NCI-H460 (cell line): ENCODE data around the gene DEXI. TPM values are rescaled to one million over a fixed set of nuclear protein-coding genes. Genes with fewer than 3 reads are reported as not detected.
"Not testable (repeated sequence)": the region's sequence is repeated elsewhere in the genome, so short reads cannot be mapped to it uniquely, and the experiment has no call there.

Experiments
- DNase-seq: peaks from one replicate; pipeline ENCODE4 v3.0.0-alpha.2; 2016; ENCODE audit warnings: low read depth; ENCODE audit errors: extremely low read depth
- total RNA-seq: library from RNA; depleted of rRNA; stranded (reverse); fragments of >200 nt; shearing (Covaris generic); gene quantifications from 2 replicates; pipeline ENCODE4 v1.2.3, GENCODE V29; 2014

The DEXI gene
- total RNA-seq, 1 experiment from 2014 or later, result 35.3 TPM

DNA sequence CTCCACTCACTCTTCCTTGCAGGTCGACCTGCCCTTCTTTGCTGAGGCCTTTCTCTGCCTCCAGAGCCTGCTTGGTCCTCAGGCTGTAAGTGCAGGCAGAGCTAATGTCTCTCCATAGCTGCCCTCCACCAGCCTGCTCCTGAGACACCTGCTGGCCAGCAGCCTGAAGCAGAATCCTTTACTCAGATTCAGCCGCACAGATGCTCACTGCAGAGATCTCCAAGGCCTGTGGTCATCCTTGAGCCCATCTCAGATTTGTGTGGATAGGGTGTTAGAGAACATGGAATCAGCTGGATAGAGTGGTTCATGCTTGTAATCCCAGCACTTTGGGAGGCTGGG, 11.5 kb downstream of the DEXI start:
- DNase-seq, result no peak

- no peak for DNase-seq
These were observed 12.2 kb downstream of the DEXI start for GRCh38 chr16:10929853-10930754.

GRCh38 chr16:10929097-10929496, 13.2 kb downstream of the DEXI start:
- DNase-seq, result not testable (repeated sequence)

DNA sequence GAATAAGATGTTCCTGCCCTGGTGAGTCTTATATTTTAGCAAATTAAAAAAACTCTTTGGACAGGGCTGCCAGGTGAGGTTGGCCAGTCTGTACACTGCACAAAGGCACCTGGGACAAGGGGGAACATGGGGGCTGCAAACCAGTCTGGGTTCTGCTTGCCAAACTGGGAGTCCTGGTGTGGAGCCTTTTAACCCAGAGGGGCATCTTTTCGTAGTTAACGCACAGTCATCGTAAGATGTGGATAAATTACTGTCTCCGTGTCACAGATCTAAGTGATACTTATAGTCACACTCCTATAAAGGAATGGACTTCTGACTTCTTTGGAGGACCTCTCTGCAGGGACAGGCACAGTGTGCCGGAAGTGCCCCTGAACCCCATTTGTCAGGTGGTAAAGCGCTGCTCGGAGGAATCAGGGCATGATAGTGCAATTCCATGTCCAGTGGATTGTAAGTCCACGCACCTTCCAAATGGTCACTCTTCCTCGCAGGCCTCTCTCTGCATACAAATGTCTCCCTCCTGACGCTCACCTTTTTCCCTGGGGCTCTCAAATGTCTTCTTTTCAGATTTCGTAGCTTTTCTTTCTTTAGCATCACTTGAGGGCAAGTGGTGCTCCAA, 14.7 kb downstream of the DEXI start:
- DNase-seq, result no peak

GRCh38 chr16:10926867-10927266, 15.4 kb downstream of the DEXI start:
- DNase-seq, result no peak

DNA sequence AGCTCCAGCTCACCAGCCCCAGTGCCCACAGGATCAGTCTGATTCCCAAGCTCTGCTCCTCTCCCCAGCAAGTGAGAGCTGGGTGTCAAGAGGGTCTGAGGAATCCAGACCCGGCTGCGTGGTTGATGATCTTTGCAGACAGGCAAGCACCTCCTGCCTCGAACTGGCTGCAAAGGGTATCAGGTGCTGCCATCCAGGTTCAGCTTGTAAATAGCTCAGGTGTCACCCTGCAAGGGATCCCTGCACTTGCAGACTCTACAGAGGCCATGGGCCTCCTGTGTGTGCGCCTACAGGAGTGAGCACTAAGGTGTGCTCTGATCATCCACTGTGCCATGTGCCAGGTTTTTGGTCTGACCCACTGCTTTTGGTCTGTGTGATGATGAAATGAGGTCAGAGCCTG, 16.2 kb downstream of the DEXI start:
- DNase-seq, result no peak

DNA sequence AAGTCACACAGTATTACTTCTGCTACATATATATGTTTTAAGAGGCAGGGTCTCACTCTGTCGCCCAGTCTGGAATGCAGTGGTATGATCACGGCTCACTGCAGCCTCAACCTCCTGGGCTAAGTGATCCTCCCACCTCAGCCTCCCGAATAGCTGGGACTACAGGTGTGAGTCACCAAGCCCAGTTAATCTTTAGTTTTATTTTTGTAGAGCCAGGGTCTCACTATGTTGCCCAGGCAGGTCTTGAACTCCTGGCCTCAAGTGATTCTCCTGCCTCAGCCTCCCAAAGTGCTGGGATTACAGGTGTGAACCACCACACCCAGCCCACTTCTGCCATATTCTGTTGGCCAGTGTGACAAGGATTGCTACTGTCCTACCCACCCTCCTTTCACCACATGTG, 17.0 kb downstream of the DEXI start:
- DNase-seq, result not testable (repeated sequence)

GRCh38 chr16:10923650-10924214, 18.5 kb downstream of the DEXI start:
- no peak for DNase-seq

DNA sequence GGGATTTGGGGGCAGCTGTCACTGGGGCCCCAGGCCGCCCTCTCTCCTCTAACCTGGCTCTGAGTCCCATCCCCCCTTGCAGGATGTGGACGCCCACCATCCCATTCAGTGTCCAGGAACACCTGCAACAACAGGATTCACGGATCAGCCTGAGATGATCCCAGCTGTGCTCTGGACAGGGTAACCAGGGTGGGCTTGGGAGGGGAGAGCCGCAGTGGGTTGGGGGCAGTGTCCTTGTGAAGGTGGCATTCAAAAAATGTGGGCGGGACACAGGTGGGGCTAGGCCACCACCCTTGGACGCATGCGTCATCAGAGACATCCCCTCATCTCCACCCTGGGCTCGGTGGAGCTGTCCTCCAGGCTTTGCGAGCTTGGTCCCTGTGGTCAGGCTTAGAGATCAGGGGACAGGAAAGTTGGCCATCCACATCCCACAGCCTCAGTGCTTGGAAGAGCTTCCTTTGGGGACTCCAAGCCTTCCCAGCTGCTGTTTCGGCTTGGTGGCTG, 19.1 kb downstream of the DEXI start:
- DNase-seq, result no peak

DNA sequence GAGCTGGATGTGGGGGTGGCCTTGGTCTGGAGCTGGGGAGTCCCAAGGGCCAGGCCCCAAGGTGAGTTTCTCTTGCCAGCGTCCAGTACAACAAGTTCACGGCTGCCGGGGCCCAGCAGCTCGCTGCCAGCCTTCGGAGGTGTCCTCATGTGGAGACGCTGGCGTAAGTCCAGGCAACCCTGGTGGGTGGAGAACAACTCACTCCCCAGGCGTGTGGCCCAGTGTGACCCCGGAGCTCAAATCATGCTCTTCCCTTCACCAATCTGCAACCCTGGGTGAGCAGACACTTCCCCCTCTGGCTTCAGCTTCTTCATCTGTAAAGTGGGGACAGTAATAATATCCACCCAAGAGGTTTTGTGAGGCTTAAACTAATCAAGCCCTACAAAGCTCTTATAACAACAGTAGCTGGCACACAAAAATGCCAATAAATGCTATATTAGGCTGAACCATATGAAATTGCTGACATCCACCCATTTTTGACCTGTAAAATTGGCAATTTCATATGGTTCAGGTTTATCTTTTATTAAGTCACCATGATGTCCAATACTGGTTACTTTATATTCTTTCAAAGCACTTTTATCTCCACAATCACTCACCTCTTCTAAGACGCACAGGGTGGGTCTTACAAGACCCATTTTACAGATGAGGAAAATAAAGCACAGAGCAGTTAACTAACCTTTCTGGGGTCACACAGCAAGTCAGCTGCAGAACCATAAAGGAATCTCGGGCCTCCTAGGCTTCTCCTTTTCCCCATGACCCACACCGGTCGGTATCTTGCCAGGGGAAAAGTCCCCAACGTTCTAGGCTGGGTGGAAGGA, 19.7 kb downstream of the DEXI start:
- DNase-seq, result no peak

DNA sequence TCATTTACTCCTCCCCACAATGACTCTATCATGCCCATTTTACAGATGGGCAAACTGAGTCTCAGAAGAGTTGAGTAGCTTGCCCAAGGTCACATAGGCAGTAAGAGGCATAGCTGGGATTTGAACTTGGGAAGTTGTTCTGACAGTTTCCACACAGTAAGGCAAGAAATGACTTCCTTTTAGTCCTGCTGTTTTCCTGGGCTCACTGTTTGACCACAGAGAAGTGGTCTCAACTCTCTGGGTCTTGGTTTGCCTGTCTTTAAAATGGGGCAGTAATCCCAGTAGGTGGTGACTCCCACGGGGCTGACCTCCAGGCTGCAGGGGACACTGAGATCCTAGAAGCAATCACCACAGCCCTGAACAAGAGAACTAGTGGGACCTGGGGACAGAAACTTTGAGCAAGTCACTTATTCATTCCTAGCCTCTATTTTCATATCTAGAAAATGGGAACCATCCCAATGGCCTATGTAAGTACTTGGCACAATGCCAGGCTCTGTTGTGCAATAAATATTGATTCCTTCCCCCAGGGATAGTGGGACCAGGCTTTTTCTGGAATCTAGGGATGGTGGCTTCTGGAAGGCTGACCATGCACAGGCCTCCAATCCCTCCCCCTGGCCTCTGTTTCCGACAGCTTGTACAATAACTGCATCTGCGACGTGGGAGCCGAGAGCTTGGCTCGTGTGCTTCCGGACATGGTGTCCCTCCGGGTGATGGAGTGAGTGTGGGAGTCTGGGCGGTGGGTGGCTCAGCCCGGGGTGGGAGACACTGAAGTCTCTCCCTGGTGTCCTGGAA, 20.5 kb downstream of the DEXI start:
- DNase-seq, result no peak

DNA sequence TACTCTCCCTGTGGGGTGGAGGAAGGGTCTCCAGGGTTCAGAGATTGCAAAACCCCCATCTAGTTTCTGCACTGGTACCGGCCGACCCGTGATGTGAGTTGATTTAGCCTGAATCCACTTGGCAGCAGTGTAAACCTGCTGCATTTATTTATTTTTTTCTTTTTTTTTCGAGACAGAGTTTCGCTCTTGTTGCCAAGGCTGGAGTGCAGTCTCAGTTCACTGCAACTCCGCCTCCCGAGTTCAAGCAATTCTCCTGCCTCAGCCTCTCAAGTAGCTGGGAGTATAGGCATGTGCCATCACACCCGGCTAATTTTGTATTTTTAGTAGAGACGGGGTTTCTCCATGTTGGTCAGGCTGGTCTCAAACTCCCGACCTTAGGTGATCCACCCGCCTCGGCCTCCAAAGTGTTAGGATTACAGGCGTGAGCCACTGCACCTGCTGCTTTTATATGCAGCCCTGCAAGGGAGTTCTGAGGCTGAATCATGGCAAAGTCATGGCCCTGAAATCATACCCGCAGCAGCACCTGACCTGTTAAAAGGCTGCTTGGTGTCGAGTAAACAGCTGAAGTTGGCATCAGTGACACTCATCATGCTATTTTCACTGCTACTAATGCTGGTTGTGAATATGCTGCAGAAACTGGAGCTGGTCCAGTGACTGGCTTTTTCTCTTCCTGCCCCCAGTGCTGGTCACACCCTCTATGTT, 21.4 kb downstream of the DEXI start:
- no peak for DNase-seq

DNA sequence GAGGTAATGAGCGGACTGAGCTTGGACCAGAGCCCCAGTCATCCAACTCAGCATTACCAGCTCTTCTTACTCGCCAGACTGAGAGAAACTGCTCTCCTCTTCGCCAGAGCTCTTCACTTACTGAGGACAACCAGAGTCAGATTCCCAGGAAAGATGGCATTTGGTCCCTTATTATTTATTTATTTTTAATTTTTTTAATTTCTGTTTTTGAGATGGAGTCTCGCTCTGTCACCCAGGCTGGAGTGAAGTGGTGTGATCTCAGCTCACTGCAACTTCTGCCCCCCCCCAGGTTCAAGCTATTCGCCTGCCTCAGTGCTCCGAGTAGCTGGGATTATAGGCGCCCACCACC, 23.3 kb downstream of the DEXI start:
- DNase-seq, result no peak

DNA sequence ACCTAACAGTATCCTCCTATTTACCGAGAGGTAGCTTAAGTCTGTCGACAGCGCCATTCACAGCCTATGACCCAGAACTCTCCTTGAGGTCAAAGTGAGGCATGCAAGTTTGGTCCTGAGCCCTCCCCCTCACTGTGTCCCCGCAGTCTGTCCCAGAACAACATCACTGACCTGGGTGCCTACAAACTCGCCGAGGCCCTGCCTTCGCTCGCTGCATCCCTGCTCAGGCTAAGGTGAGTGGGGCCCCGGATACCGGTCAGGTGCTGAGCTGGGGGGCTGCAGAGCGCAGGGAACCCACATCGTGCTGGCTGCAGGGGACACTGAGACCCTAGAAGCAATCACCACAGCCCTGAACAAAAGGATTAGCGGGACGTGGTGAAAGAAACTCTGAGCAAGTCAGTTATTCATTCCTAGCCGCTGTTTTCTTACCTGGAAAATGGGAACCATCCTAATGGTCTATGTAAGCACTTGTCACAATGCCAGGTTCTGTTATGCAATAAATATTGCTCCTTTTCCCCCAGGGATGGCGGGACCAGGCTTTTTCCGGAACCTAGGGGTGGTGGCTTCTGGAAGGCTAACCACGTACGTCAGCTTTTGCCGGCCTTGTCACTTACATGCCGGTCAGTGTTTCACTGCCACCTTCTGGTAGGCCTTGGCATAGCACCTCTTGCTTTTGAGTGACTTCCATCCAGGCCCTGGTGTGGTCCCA, 23.8 kb downstream of the DEXI start:
- peak; percentile 87 for DNase-seq

- no peak for DNase-seq
These were observed 25.7 kb downstream of the DEXI start for GRCh38 chr16:10916534-10916933.

DNA sequence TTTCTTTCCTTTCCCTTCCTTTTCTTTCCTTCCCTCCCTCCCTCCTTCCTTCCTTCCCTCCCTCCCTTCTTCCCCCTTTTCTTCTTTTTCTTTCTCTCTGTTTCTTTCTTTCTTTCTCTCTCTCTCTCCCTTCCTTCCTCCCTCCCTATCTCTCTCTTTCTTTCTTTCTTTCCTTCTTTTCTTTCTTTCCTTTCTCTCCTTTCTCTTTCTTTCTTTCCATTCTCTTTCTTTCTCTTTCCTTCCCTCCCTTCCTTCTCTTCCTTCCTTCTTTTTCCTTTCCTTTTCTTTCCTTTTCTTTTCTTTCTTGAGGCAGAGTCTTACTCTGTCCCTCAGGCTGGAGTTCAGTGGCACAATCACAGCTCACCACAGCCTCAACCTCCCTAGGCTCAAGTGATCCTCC, 31.0 kb downstream of the DEXI start:
- no peak for DNase-seq

GRCh38 chr16:10907757-10908045, 34.6 kb downstream of the DEXI start:
- no peak for DNase-seq

DNA sequence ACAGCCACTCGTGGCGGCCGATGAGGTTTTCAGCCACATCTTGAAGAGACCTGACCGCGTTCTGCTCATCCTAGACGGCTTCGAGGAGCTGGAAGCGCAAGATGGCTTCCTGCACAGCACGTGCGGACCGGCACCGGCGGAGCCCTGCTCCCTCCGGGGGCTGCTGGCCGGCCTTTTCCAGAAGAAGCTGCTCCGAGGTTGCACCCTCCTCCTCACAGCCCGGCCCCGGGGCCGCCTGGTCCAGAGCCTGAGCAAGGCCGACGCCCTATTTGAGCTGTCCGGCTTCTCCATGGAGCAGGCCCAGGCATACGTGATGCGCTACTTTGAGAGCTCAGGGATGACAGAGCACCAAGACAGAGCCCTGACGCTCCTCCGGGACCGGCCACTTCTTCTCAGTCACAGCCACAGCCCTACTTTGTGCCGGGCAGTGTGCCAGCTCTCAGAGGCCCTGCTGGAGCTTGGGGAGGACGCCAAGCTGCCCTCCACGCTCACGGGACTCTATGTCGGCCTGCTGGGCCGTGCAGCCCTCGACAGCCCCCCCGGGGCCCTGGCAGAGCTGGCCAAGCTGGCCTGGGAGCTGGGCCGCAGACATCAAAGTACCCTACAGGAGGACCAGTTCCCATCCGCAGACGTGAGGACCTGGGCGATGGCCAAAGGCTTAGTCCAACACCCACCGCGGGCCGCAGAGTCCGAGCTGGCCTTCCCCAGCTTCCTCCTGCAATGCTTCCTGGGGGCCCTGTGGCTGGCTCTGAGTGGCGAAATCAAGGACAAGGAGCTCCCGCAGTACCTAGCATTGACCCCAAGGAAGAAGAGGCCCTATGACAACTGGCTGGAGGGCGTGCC, 35.1 kb downstream of the DEXI start:
- DNase-seq, result no peak
